HG02571 (cell line): ENCODE data around the gene TLX3.

ENCODE experiments used
- ATAC-seq: cut with Tn5 transposase; IDR thresholded peaks from one replicate; pipeline ENCODE4 v1.9.1; 2021; ENCODE audit warnings: mild to moderate bottlenecking, moderate library complexity; ENCODE audit not compliant: unreplicated experiment

TLX3 gene

DNA sequence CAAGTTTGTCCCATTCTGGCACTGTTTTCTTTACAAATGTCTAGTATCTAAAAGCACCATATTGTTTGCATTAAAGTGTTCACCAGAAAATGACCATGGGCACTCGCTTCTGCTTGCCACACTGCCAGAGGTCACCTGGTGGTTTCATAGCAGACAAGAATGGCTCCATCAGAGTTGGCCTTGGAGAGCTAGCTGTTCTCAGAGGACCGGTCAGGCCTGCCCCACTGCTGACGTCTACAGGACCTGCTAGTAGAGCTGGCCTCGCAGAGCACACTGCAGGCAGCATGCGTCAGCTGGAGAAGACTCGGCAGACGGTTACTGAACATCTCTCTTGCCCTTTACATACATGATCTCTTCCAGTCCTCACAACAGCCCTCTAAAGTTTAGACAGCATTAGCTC lies 8.7 kb upstream of the TLX3 start:
- no peak for ATAC-seq

DNA sequence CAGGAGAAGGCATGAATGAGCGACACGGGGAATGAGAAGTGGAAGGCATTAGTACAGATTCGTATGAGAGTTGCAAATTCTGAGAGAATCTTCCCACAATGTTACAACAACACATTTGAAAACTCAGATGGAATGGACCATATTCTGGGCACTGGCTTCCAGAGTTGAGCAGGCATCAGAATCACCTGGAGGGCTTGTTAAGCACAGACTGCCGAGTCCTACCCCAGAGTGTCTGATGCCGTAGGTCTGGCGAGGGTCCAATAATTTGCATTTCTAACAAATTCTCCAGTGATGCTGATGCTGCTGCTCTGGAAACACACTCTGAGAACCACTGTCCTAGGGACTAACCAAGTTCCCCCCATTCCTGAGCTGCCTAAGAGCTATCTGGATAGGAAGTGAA lies 2.9 kb upstream of the TLX3 start:
- ATAC-seq, result no peak

GRCh38 chr5:171306781-171307591 lies 2.1 kb upstream of the TLX3 start:
- ATAC-seq, result no peak

GRCh38 chr5:171307789-171308452 lies 1.1 kb upstream of the TLX3 start:
- ATAC-seq, result no peak

GRCh38 chr5:171309276-171310211 lies 496 bp downstream of the TLX3 start:
- ATAC-seq, result no peak

GRCh38 chr5:171310212-171310818 lies 1.3 kb downstream of the TLX3 start:
- no peak for ATAC-seq

DNA sequence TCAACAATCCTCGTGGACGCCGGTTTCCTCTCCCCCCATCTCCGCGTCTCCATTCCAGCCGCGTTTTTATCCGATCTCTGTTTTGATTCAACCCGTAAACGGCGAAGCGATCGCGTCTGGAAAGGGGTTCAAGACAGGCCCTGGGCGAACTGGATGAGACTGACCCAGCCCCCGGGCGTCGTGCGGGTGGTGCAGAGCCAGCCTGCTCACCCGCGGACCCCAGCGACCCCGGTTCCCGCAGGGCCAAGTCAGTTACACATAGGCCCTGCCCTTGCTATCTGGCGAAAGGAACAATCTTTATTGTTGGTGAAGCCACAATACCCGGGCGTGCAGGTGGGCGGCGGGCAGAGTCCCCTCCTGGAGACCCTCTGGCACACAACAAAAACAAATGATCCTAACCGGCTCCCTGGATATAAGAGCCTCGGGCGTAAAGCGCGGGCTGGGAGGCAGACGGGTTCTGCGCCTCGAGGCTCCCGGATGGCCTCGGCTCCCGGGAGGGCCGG lies 1.8 kb downstream of the TLX3 start:
- ATAC-seq, result no peak

DNA sequence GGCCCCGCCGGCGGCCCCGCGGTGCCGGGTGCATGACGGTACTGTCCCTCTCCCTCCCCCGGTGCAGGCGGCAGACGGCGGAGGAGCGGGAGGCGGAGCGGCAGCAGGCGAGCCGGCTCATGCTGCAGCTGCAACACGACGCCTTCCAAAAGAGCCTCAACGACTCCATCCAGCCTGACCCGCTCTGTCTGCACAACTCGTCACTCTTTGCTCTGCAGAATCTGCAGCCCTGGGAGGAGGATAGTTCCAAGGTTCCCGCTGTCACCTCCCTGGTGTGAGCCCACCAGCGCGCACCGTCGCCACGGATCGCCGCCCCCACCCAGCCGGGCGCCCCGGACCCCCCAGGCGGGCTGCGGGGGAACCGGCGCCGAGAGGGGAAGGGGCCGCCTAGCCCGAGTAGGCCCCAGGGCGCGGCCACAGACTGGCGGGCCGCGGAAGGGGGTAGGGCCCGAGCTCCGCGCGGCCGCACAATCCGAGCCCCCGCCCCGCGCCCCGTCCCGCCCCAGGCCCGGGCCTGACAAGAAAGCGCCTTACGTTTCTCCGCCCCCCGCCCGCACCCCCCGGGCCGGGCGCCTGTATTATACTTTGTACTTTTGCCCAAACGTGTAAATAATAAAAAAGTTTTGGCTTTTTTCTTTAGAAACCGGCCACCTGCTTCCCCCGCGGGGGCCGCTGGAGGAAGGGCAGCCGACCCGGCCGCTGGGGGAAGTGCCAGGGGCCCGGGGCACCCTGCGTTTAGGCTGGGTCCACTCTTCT lies 2.5 kb downstream of the TLX3 start:
- no peak for ATAC-seq

DNA sequence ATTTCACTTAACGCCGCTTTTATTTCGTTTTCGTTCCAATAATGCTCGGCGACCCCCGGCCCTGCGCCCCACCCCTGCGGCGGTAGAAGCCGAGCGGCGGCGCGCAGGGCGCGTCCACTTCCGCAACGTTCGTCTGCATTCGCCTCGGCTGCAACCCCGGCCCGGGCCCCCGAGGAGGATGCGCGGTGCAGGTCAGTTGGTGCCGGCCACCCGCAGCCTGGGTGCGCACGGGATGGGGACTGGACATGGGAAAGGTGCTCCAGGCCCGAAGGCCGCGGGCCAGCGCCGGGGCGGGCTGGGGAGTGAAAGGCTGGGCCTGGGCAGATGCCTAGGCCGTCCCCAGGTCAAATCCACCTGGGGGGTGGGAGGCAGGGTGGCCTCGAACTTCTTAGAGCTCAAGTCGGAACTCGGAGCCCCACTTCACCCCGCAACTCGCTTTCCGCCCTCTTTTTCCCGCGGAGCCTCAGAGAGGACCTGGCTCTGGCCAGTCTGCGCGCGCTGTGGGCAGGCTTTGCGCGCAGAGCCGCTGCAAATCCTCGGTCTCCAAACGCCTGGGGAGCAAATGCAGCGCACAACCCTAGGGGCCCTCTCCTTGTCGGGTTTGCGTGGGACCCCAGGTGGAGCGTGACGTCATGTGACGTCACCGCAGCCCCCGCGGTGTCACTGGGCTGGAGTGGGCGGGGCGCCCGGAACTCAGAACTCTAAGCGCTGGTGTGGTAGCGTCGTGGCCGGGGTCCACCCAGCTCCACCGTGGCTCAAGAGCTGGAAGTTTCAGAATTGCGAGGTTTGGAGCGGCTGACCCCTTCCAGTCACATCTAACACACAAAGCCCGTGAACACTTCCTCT lies 3.3 kb downstream of the TLX3 start:
- no peak for ATAC-seq

DNA sequence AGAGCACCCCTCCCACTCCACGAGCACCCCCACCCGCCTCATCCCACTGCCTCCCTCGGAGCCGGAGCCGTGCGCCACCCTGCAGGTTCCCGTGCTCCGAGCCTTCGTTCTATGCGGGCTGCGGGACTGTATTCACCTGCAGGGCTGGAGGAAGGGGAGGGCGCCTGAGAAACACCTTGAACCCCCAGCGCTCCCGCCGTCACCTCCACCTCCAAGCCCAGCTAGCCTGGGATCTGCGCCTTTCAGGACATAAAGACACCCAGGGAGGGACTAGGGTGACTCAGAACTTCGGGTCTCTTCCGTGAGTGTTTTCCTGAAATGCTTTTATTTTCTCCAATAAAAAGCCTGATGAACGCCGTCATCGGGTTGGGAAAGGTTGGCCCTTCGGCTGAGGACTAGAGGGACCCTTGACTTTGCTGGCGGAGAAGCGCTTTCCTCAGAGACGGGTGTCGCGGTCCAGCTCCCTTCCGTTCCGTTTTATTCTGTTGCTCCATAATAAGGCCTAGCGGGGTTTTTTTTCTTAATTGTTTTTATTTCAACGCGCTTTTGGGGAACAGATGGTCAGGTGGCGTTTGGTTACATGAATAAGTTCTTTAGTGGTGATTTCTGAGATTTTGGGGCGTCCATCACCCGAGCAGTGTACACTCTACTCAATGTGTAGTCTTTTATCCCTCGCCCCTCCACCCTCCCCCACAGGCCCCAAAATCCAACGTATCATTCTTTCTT lies 4.6 kb downstream of the TLX3 start:
- no peak for ATAC-seq

DNA sequence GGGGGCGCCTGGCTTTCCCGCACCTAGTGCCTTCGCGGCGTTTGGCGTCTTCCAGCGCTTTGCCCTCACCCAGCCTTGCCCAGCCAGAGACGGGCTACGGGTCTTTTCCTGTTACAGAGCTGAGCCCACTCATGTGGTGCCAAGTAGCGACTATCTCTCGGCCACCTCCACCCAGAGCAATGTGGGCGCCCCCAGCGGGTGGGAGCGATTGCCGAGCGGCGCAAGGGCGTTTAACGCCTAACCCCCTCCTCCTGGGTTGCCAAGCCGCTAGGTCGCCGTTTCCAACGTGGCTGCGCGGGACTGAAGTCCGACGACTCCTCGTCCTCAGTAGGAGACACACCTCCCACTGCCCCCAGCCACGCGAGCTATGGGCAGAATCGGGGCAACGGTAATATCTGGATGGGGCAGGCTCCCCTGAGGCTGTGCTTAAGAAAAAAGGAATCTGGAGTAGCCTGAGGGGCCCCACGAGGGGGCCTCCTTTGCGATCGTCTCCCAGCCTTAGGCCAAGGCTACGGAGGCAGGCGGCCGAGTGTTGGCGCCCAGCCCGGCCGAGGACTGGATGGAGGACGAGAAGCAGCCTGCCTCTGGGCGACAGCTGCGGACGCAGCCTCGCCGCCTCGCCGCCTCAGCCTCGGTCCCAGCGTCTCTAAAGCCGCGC lies 5.8 kb downstream of the TLX3 start:
- ATAC-seq, result no peak

DNA sequence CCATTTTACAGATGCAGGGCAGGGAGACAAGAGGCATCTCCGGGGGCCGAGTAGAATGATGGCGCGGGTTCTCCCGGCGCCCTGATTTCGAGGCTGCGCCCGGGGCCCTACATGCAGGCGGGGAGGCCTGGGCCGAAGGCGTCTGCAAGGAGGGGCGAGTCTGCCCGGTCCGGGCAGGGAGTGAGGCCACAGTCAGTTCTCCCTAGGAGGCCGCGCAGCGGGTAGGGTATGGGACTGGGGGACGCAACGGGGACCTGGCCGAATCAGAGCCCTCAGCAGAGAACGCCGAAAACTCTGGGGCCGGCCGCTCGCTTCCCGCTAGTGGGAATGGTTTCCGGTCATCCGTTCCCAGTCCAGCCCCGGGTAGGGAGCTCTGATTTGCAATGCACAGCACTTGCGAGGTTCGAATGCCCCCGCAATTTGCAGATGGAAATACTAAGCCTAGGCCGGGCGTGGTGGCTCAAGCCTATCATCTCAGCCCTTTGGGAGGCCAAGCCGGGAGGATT lies 6.4 kb downstream of the TLX3 start:
- ATAC-seq, result no peak

DNA sequence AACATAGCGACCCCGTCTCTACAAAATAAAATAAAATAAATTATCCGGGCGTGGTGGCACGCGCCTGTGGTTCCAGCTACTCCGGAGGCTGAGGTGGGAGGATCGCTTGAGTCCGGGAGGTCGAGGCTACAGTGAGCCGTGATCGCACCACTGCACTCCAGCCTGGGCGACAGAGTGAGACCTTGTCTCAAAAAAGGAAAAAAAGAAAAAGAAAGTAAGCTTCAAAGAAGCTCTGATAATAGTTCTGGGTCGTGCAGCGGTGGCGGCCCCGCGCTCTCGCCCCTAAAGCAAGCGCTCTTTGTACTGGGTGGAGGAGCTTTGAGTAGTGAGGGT lies 6.8 kb downstream of the TLX3 start:
- no peak for ATAC-seq

- ATAC-seq, result no peak
Measured at GRCh38 chr5:171316258-171317121, 7.4 kb downstream of the TLX3 start.

GRCh38 chr5:171317230-171317629 lies 8.2 kb downstream of the TLX3 start:
- no peak for ATAC-seq

GRCh38 chr5:171318026-171318425 lies 9.0 kb downstream of the TLX3 start:
- no peak for ATAC-seq

GRCh38 chr5:171321447-171321846 lies 12.4 kb downstream of the TLX3 start:
- ATAC-seq, result no peak
